ENCODE data around the gene WBP2NL. TPM values are rescaled to one million over a fixed set of nuclear protein-coding genes. Genes with fewer than 3 reads are reported as not detected.

Gene WBP2NL
- total and polyA plus RNA-seq, 2 of the 8 experiments (the other 6 are each of a cell fraction or from before 2014, with no cell fraction given), result not detected

GRCh38 chr22:41995211-41995610 is 3.4 kb upstream of the WBP2NL start:
- no peak overlapping the region for H2BK15ac ChIP-seq (ENCODE audit: low read length)
- no peak overlapping the region for H2BK5ac ChIP-seq (ENCODE audit: low read depth, low read length)
- H3K56ac ChIP-seq (replicated peaks; ENCODE audit: insufficient read length, low read depth, low read length), result no peak overlapping the region
- no peak overlapping the region for H2AK5ac ChIP-seq (ENCODE audit: low read depth, low read length)
- no peaks in the 10 kb centered on the region for H3K23me2 ChIP-seq (ENCODE audit: low read depth, low read length)
- no peaks in the 10 kb centered on the region for H4K20me1 ChIP-seq (replicated peaks in 1 of 2; ENCODE audit: control insufficient read depth in 1 of 2, insufficient read depth in 2 of 2, low read length in 2 of 2)
- no peaks in the 10 kb centered on the region for H3K27me3 ChIP-seq (replicated peaks in 1 of 4; ENCODE audit: control insufficient read depth in 3 of 4, extremely low read depth in 1 of 4, insufficient read depth in 3 of 4, low read length in 3 of 4)
- no peak overlapping the region for H3K27ac ChIP-seq (ENCODE audit: low read depth, low read length)
- H3K14ac ChIP-seq (ENCODE audit: insufficient read length), result no peak overlapping the region
- H4K91ac ChIP-seq (replicated peaks; ENCODE audit: insufficient read length, low read length), result no peak overlapping the region
- no peak overlapping the region for H3K4me3 ChIP-seq (ENCODE audit: extremely low read depth in 1 of 4, insufficient read depth in 2 of 4, low read depth in 3 of 4, low read length in 4 of 4)
- no peak overlapping the region for H3K23ac ChIP-seq (ENCODE audit: insufficient read length)
- H3K4me2 ChIP-seq (ENCODE audit: insufficient read depth in 1 of 2, low read depth in 2 of 2, low read length in 2 of 2), result no peak overlapping the region
- DNase-seq (ENCODE audit: low read depth in 1 of 2, low spot score in 2 of 2), result no peak
- H2BK120ac ChIP-seq (replicated peaks; ENCODE audit: low read depth, low read length), result no peak overlapping the region
- H2AFZ ChIP-seq (ENCODE audit: low read length), result no peak overlapping the region
- no peak overlapping the region for H4K5ac ChIP-seq (ENCODE audit: insufficient read length, low read depth, low read length)
- FAIRE-seq, result no peak
- H3K79me1 ChIP-seq (ENCODE audit: low read depth, low read length), result no peaks in the 10 kb centered on the region
- POLR2A ChIA-PET (ENCODE audit: partially characterized antibody), result interaction anchor here (1.0 to 1.3 kb wide), 2 partner anchors 18 to 74 kb away, joined by 3 read pairs; no protein-coding TSS in a partner anchor
- H3K18ac ChIP-seq (ENCODE audit: extremely low read depth, low read length), result no peak overlapping the region
- no peak overlapping the region for H3K4ac ChIP-seq (replicated peaks; ENCODE audit: insufficient read length, low read depth, low read length)
- TF ChIP-seq GABPA (IDR thresholded peaks at IDR 0.05; ENCODE audit: borderline replicate concordance, insufficient read depth, low read length) (no peak), SRF (IDR thresholded peaks at IDR 0.05; ENCODE audit: low read depth, low read length) (no peak), HDAC6 (IDR thresholded peaks at IDR 0.05; ENCODE audit: low read depth, low read length) (no peak)
- WGBS, 2 experiments (ENCODE audit: extremely low coverage in 1 of 2, insufficient coverage in 1 of 2, insufficient read length in 1 of 2, insufficient replicate concordance in 2 of 2, low coverage in 1 of 2, low lambda C conversion rate in 2 of 2, missing lambda C conversion rate in 1 of 2), result 90% methylated on average over 3 of the region's 3 CpGs; no CpG with 5 or more reads in 1 of the 2 experiments
- H2BK20ac ChIP-seq (ENCODE audit: low read length), result no peak overlapping the region
- CTCF ChIA-PET (ENCODE audit: partially characterized antibody), result interaction anchor here (0.8 to 1.5 kb wide), 4 partner anchors 21 to 118 kb away, joined by 3 to 4 read pairs (median 4); no protein-coding TSS in a partner anchor
- peaks cover 0 to 4% of the 10 kb centered on the region in 2 experiments; a peak in 1 of 4 replicates for H3K9me3 ChIP-seq (ENCODE audit: insufficient read depth in 2 of 2, low read depth in 1 of 2, low read length in 1 of 2)
- 0 out of 7 replicates have a peak, but pooled peaks cover 0 to 2% (median 0%) of the 10 kb centered on the region in 4 experiments for H3K4me1 ChIP-seq (replicated peaks in 1 of 4; ENCODE audit: control insufficient read depth in 3 of 4, insufficient read depth in 4 of 4, low read length in 3 of 4)
- no peak overlapping the region for H3K9ac ChIP-seq (replicated peaks in 1 of 4; ENCODE audit: extremely low read depth in 1 of 4, low read depth in 3 of 4, low read length in 3 of 4)
- H4K8ac ChIP-seq (ENCODE audit: extremely low read depth, insufficient read depth, low read length), result no peak overlapping the region
- H3K79me2 ChIP-seq (ENCODE audit: control insufficient read depth in 1 of 2, insufficient read depth in 2 of 2, low read length in 2 of 2), result no peaks in the 10 kb centered on the region
- H3K36me3 ChIP-seq (ENCODE audit: control insufficient read depth in 2 of 4, insufficient read depth in 4 of 4, low read length in 3 of 4), result peaks cover 6 to 39% (median 28%) of the 10 kb centered on the region in 4 experiments; a peak in 7 of 8 replicates
- H2BK12ac ChIP-seq (ENCODE audit: low read depth, low read length), result no peak overlapping the region

All from H1 (cell line).